ENCODE results near the gene SLC40A1.

The SLC40A1 gene

GRCh38 chr2:189544318-189545042 is 36.1 kb downstream of the SLC40A1 start:
- peaks cover 7% of the 10 kb centered on the region for H3K4me1 ChIP-seq
- no peak for DNase-seq
- no peak overlapping the region for H3K4me3 ChIP-seq (ENCODE audit: low read depth, low read length)
- H3K27me3 ChIP-seq, result no peaks in the 10 kb centered on the region
- no peaks in the 10 kb centered on the region for H3K9me3 ChIP-seq
- no peak for TF ChIP-seq CTCF (IDR thresholded peaks at IDR 0.05; ENCODE audit: low read depth, low read length)
- no peaks in the 10 kb centered on the region for H3K36me3 ChIP-seq

- DNase-seq, result no peak
- no peak for TF ChIP-seq CTCF (IDR thresholded peaks at IDR 0.05; ENCODE audit: low read depth, low read length)
- peaks cover 7% of the 10 kb centered on the region for H3K4me1 ChIP-seq
Observed at GRCh38 chr2:189543367-189543766, 37.2 kb downstream of the SLC40A1 start.

GRCh38 chr2:189542145-189542882 is 38.3 kb downstream of the SLC40A1 start:
- TF ChIP-seq CTCF (IDR thresholded peaks at IDR 0.05; ENCODE audit: low read depth, low read length), result no peak
- H3K36me3 ChIP-seq, result no peaks in the 10 kb centered on the region
- DNase-seq, result no peak

More at GRCh38 chr2:189543367-189543766, 37.2 kb downstream of the SLC40A1 start:
- Histone ChIP-seq H3K4me3 (ENCODE audit: low read depth, low read length) (no peak overlapping the region), H3K36me3 (no peaks in the 10 kb centered on the region), H3K27me3 (no peaks in the 10 kb centered on the region), H3K9me3 (no peaks in the 10 kb centered on the region)

GRCh38 chr2:189541591-189541990 is 39.0 kb downstream of the SLC40A1 start:
- Histone ChIP-seq H3K9me3 (no peaks in the 10 kb centered on the region), H3K4me3 (ENCODE audit: low read depth, low read length) (no peak overlapping the region), H3K27me3 (no peaks in the 10 kb centered on the region), H3K4me1 (peaks cover 7% of the 10 kb centered on the region), H3K36me3 (no peaks in the 10 kb centered on the region)
- peak; percentile 7 for DNase-seq
- TF ChIP-seq CTCF (IDR thresholded peaks at IDR 0.05; ENCODE audit: low read depth, low read length), result no peak

More at GRCh38 chr2:189542145-189542882, 38.3 kb downstream of the SLC40A1 start:
- H3K4me3 ChIP-seq (ENCODE audit: low read depth, low read length), result no peak overlapping the region
- H3K27me3 ChIP-seq, result no peaks in the 10 kb centered on the region
- peaks cover 7% of the 10 kb centered on the region for H3K4me1 ChIP-seq
- H3K9me3 ChIP-seq, result no peaks in the 10 kb centered on the region

GRCh38 chr2:189540551-189540950 is 40.0 kb downstream of the SLC40A1 start:
- H3K4me1 ChIP-seq, result peaks cover 7% of the 10 kb centered on the region
- no peaks in the 10 kb centered on the region for H3K9me3 ChIP-seq
- DNase-seq, result no peak
- TF ChIP-seq CTCF (IDR thresholded peaks at IDR 0.05; ENCODE audit: low read depth, low read length), result no peak
- H3K36me3 ChIP-seq, result no peaks in the 10 kb centered on the region
- no peaks in the 10 kb centered on the region for H3K27me3 ChIP-seq
- H3K4me3 ChIP-seq (ENCODE audit: low read depth, low read length), result no peak overlapping the region

GRCh38 chr2:189538402-189538801 is 42.2 kb downstream of the SLC40A1 start:
- Histone ChIP-seq H3K9me3 (no peaks in the 10 kb centered on the region), H3K36me3 (no peaks in the 10 kb centered on the region), H3K4me1 (peaks cover 7% of the 10 kb centered on the region), H3K27me3 (no peaks in the 10 kb centered on the region), H3K4me3 (ENCODE audit: low read depth, low read length) (no peak overlapping the region)
- no peak for DNase-seq
- TF ChIP-seq CTCF (IDR thresholded peaks at IDR 0.05; ENCODE audit: low read depth, low read length), result no peak

All from BE2C (cell line).